HTR-8/SVneo (cell line): ENCODE results near the gene OR1S1.
"Not testable (repeated sequence)": the region's sequence is repeated elsewhere in the genome, so short reads cannot be mapped to it uniquely, and the experiment has no call there.

Experiments
- DNase-seq: peaks from one replicate; pipeline ENCODE4 v3.0.0; 2011; ENCODE audit warnings: low spot score, mixed read lengths; ENCODE audit not compliant: insufficient read length
- FAIRE-seq: peaks from 2 replicates; lab custom pipeline; 2011; peaks lifted over from hg19 to GRCh38; lab: Jason Lieb, UNC

Gene OR1S1

DNA sequence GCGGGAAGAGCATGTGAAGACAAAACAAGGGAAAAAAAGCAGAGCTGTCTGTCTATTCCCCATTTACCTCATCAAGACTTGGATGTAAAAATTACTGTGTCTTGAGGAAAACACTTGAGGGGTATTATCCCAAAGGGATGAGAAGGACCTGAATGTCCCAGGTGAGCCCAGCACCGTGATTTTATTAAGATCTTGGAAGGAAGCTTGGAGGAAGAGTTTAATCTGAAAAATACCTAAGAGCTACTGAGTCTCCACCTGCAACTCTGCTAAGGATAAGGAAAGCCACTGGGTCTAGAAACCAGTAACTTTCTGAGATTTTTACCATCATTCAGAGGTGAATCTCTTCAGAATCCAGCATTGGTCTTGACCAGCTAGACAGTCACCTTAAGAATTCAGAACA is at the start of gene OR1S1:
Gene OR1S1 (plus strand): TSS at position 301 of the 400 bp plus-strand sequence.
- not testable (repeated sequence) for DNase-seq, FAIRE-seq

- FAIRE-seq (no peak), DNase-seq (no peak)
Measured at GRCh38 chr11:58164389-58164788, 48.1 kb upstream of the OR1S1 start.

DNA sequence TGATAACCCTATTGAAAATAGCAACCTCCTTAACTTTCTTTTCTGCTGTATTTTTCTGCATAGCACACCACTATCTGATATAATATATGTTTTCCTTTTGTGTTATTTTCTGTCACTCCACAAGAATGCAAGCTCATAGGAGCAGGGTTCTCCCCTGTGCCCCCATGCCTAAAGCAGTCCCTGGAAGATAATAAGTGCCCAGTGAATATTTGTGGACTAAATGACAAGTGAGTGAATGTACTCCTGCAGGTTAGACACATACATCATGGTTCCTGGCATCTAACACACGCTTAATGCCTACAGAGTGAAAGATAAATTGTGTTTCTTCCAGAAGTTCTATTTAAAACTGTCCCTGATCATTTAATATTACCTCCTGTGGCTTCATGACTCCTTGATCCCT is 47.5 kb upstream of the OR1S1 start:
- DNase-seq (no peak), FAIRE-seq (no peak)

GRCh38 chr11:58165504-58166106 is 46.9 kb upstream of the OR1S1 start:
- FAIRE-seq (no peak), DNase-seq (no peak)

- FAIRE-seq (no peak), DNase-seq (no peak)
Measured at GRCh38 chr11:58177409-58178054, 35.0 kb upstream of the OR1S1 start.

DNA sequence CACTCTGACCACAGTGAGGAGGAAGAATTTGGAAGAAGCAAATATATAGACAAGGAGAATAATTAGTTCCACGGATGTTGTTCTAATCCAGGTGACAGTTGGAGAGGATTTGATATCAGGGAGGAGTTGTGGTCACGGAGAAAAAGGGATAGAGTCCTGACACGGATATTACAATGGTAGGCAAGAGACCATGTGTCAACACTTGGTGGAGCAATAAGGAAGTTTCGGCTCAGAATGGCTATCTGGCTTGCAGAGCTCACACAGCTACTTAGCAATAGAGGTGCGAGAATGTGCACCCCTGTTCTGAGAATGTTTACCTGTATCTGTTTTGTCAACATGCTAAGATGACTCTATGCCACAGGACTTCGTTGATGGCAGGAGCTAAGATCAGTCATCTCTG is 34.1 kb upstream of the OR1S1 start:
- DNase-seq (no peak), FAIRE-seq (no peak)

- no peak for FAIRE-seq
Measured at GRCh38 chr11:58179648-58180047, 32.9 kb upstream of the OR1S1 start.

GRCh38 chr11:58186938-58187337 is 25.6 kb upstream of the OR1S1 start:
- DNase-seq (no peak), FAIRE-seq (no peak)

More at GRCh38 chr11:58179648-58180047, 32.9 kb upstream of the OR1S1 start:
- DNase-seq, result no peak

DNA sequence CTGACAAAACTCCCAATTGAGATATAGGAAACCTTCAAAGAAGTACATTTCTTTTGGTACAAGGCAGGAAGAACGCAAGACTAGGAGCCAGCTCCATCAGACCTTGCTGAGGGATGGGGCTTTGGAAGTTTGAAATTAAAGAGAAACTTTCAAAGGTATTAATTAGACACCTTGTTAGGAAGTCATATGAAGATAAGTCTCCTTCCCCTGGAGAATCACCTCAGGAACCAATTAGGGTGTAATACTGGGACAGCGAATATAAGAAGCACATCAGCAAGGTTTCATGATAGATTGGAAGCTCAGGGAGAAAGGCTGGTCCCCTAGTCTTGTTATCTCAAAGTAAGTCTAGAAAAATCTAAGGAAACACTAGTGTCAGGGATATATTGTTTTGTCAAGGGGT is 23.8 kb upstream of the OR1S1 start, which contains the start of gene OR9Q2:
Gene OR9Q2 (plus strand): TSS at position 301 of the 400 bp plus-strand sequence. CDS start 1,421 bp downstream, outside the sequence.
- FAIRE-seq (no peak), DNase-seq (no peak)

- DNase-seq (no peak), FAIRE-seq (no peak)
Measured at GRCh38 chr11:58192229-58192628, 20.3 kb upstream of the OR1S1 start.

GRCh38 chr11:58193391-58193790 is 19.1 kb upstream of the OR1S1 start:
- no peak for DNase-seq
- no peak for FAIRE-seq

- DNase-seq (no peak), FAIRE-seq (no peak)
Measured at GRCh38 chr11:58195939-58196338, 16.6 kb upstream of the OR1S1 start.

DNA sequence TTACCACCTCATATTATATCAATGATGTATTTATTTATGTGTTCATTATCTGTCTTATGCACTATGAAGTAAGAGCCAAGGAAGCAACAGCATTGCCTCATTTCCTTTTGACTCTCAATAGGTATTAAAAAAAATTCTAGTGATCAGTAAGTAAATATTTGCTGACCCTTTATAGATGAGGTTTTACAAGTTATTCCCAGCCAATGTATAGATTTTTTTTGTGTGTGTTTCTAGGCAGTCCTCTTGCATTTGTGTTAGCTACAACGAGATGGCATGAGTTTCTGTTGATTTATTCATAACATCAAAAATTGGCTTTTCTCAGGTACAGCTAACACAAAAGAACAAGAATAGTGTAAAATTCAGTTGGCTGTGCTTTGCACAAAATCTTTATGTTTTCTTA is 13.2 kb upstream of the OR1S1 start:
- no peak for FAIRE-seq
- no peak for DNase-seq

DNA sequence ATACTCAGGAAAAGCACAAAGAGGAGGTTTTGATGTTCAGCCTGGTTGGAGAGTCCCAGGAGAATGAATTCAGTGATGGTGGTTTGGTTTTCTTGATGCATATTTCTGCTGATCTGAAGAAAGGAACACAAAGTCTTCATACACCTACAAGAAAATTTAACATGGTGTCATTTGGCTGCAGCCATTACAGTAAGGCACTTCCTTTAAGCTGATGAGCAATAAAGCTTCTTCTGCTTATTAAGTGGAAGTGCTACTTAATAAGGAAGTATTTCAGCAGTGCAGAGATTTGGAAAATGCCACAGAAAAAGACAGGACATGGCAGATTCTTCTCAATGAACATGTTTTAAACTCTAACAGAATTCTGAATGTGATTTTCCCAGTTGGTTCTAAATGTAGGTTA is 8.5 kb upstream of the OR1S1 start, which contains the start of gene OR1S2:
Gene OR1S2 (minus strand): TSS at position 101 of the 400 bp plus-strand sequence. CDS start 0 bp downstream, at position 101.
- FAIRE-seq (no peak), DNase-seq (no peak)

- no peak for FAIRE-seq
- no peak for DNase-seq
Measured at GRCh38 chr11:58216476-58216875, 4.0 kb downstream of the OR1S1 start.

GRCh38 chr11:58222721-58223120 is 10.2 kb downstream of the OR1S1 start:
- FAIRE-seq (no peak), DNase-seq (no peak)

GRCh38 chr11:58227956-58228615 is 15.6 kb downstream of the OR1S1 start:
- FAIRE-seq (no peak), DNase-seq (no peak)

DNA sequence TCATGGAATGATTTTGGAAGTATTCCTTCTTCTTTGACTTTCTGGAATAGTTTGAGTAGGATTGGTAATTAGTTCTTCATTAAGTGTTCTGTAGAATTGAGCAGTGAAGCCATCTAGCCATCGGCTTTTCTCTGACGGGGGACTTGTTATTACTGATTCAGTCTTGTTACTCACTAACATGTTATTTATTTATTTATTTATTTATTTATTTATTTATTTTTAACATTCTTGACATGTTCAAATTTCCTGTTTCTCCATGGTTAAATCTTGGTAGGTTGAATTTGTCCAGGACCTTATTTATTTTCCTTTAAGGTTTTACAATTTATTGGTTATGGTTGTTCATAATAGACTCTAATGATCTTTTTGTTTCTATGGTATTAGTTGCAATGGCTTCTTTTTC is 31.4 kb downstream of the OR1S1 start:
- DNase-seq (no peak), FAIRE-seq (no peak)

DNA sequence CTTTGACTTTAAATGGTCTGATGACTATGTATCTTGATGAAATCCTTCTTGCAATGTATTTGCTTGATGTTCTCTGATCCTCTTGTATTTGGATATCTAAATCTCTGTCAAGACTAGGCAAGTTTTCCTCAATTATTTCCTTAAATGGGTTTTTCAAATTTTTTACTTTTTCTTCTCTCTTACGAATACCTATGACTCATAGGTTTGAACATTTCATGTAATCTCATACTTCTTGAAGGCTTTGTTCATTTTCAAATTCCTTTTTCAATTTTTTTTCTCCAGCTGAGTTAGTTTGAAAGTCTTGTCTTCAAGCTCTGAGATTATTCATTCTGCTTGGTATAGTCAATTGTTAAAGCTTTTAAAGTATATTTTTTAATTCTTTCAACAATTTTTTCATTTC is 42.4 kb downstream of the OR1S1 start:
- FAIRE-seq, result no peak
- no peak for DNase-seq

- FAIRE-seq, result no peak
- no peak for DNase-seq
Measured at GRCh38 chr11:58259983-58260382, 47.5 kb downstream of the OR1S1 start.
